GM18870 (cell line): Measurements from ENCODE around the gene BCKDK.

Source experiments
- ATAC-seq: cut with Tn5 transposase; IDR thresholded peaks from one replicate; pipeline ENCODE4 v1.9.1; 2021; ENCODE audit warnings: moderate library complexity; ENCODE audit not compliant: unreplicated experiment

BCKDK gene

GRCh38 chr16:31108035-31108793 is at the start of gene BCKDK:
Gene BCKDK, plus strand, starts transcription at chr16:31108386. Its CDS starts 838 bp downstream, at chr16:31109224.
- ATAC-seq: peak; percentile 49

- ATAC-seq: no peak
These were observed 46.9 kb upstream of the BCKDK start for GRCh38 chr16:31061126-31061812.

- ATAC-seq: no peak
These were observed 46.3 kb upstream of the BCKDK start for GRCh38 chr16:31061813-31062440.

- no peak for ATAC-seq
These were observed 44.7 kb upstream of the BCKDK start for GRCh38 chr16:31063495-31063842.

- ATAC-seq: no peak
These were observed 44.2 kb upstream of the BCKDK start for GRCh38 chr16:31063843-31064611.

- no peak for ATAC-seq
These were observed 43.2 kb upstream of the BCKDK start for GRCh38 chr16:31064882-31065461.

GRCh38 chr16:31067342-31067741 is 40.8 kb upstream of the BCKDK start:
- no peak for ATAC-seq

- ATAC-seq: no peak
These were observed 36.3 kb upstream of the BCKDK start for GRCh38 chr16:31071861-31072260.

GRCh38 chr16:31072540-31073141 is 35.5 kb upstream of the BCKDK start:
- ATAC-seq: no peak

GRCh38 chr16:31073142-31073969 is 34.8 kb upstream of the BCKDK start:
- peak; percentile 48 for ATAC-seq

- ATAC-seq: peak; percentile 70
These were observed 34.0 kb upstream of the BCKDK start, which contains the start of the genes ZNF646 and ZNF668 for GRCh38 chr16:31073970-31074813. Gene ZNF646, plus strand, starts transcription at chr16:31074422. Its CDS starts 1,903 bp downstream, at chr16:31076325. Gene ZNF668, minus strand, starts transcription at chr16:31074240. Its CDS starts 9,781 bp downstream, at chr16:31064459.

- ATAC-seq: no peak
These were observed 33.4 kb upstream of the BCKDK start for GRCh38 chr16:31074814-31075183.

GRCh38 chr16:31076319-31076718 is 31.9 kb upstream of the BCKDK start:
- ATAC-seq: no peak

- no peak for ATAC-seq
These were observed 31.2 kb upstream of the BCKDK start for GRCh38 chr16:31077024-31077423.

GRCh38 chr16:31077592-31078396 is 30.4 kb upstream of the BCKDK start:
- ATAC-seq: no peak

- ATAC-seq: no peak
These were observed 29.4 kb upstream of the BCKDK start for GRCh38 chr16:31078597-31079341.

GRCh38 chr16:31079342-31079944 is 28.7 kb upstream of the BCKDK start:
- no peak for ATAC-seq
